ENCODE data around the gene ADK.

DNA sequence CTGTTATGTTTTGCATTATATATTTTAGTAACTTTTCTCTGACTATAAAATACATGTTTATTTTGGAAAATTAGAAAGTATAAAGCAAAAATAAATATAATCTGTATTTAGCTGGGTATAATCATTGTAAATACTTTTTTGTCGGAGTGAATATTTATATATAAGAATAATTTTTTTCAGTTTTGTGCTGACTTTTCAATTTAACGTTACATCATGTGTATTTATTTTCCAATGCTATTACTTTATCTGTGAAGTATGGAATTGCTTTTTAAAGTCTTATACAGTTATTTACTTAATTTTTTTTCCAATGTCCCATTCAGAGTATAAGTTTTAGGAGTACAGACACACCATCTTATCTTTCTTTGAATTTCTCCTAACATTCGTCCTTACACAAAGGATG, 15.6 kb upstream of the ADK start:
- TF ChIP-seq, protein P1, sequence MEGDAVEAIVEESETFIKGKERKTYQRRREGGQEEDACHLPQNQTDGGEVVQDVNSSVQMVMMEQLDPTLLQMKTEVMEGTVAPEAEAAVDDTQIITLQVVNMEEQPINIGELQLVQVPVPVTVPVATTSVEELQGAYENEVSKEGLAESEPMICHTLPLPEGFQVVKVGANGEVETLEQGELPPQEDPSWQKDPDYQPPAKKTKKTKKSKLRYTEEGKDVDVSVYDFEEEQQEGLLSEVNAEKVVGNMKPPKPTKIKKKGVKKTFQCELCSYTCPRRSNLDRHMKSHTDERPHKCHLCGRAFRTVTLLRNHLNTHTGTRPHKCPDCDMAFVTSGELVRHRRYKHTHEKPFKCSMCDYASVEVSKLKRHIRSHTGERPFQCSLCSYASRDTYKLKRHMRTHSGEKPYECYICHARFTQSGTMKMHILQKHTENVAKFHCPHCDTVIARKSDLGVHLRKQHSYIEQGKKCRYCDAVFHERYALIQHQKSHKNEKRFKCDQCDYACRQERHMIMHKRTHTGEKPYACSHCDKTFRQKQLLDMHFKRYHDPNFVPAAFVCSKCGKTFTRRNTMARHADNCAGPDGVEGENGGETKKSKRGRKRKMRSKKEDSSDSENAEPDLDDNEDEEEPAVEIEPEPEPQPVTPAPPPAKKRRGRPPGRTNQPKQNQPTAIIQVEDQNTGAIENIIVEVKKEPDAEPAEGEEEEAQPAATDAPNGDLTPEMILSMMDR (IDR thresholded peaks at IDR 0.05; ENCODE audit: insufficient read depth, low read depth, low read length): no peak
- TF ChIP-seq EZH2 (IDR thresholded peaks at IDR 0.05; ENCODE audit: insufficient read depth, low read length): no peak
